Epidermal melanocyte (primary cell): ENCODE measurements around the gene OR51M1.

Experiments used
- DNase-seq: peaks from one replicate; pipeline ENCODE4 v3.0.0; 2011; ENCODE audit warnings: low spot score; ENCODE audit not compliant: insufficient read length

Gene OR51M1

DNA sequence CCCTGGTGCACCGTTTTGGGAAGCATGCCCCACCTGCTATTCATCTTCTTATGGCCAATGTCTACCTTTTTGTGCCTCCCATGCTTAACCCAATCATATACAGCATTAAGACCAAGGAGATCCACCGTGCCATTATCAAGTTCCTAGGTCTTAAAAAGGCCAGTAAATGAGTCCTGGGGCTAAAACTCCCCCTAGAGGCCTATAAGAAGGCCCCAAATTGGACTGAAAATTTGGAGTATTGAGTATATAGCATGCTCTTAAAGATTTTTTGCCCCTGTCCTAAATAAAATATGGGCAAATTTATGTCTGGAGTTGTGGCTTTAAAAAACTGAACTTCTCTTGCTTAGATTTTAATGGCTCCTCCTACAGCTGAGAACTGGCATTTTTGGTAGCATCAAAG, 6.6 kb downstream of the OR51M1 start:
- no peak for DNase-seq

- DNase-seq = no peak
Observed at GRCh38 chr11:5394091-5394490, 10.5 kb downstream of the OR51M1 start.

GRCh38 chr11:5398936-5399335, 15.3 kb downstream of the OR51M1 start:
- no peak for DNase-seq

- no peak for DNase-seq
Observed at GRCh38 chr11:5405173-5405572, 21.6 kb downstream of the OR51M1 start.

DNA sequence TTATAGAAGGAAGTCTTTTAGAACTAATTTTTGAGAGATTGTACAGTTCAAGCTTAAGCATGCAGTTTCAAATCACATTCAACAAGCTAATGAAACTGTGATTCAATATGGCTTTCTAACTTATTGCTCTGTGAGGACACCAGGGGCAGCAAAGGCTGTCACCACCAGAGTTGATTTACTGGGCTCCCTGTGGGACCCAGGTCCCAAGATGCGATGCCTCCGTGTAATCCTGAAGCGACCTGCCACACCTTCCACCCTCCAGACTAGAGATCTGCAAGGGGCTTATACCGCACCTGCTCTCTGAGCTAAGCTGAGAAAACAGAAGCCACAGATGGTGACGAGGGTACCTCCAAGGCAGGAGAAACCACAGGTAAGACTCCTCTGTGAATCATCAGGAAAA, 37.4 kb downstream of the OR51M1 start:
- no peak for DNase-seq

GRCh38 chr11:5421811-5422210, 38.2 kb downstream of the OR51M1 start, which contains the start of gene OR51Q1:
Gene OR51Q1 (plus strand): TSS chr11:5422111. CDS start chr11:5422201, 90 bp downstream.
- no peak for DNase-seq

DNA sequence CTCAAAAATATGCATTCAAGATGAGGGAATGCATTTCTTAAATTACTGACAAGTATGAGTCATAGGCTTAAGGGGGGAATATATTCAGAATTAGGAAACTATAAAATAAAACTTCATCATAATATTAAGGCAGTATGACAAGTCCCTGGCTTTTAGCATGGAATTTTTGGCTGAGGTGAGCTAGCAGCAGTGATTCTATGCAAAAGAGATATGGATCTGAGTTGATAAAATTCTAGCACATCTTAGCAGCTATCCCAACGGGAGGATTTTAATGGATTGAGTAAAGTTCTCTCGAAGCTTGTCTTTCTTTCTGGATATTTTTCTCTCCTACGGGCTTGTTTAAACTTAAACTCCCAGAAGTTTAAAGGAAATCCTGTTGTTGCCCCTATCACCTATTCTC, 39.5 kb downstream of the OR51M1 start:
- DNase-seq = no peak

DNA sequence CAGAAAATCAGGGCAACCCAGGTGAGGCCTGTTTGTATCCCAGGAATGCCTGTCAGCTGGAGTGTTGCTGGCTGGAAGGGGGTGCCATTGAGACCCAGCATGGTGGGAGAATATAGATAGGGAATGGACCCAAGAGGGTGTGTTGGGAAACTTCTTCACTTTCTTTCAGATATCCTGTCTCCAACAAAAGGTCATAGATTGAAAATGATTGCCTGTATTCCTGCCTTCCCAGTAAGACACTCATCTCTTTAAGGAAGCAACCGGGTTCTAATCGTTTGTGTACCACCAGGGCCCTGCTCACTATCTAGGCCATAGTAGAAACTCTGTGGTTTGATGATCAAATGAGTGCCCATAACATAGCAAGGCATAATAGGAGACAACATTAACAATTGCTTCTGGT, 57.8 kb downstream of the OR51M1 start, which contains the start of gene OR51I1:
OR51I1 (minus strand) TSS at position 101 of the 400 bp plus-strand sequence; CDS start at position 101, 0 bp downstream.
- DNase-seq = no peak
